Measurements from ENCODE around the gene MYO10.

- TF ChIP-seq CTCF (IDR thresholded peaks at IDR 0.05; ENCODE audit: borderline replicate concordance, extremely low read depth, low read length, poor library complexity, severe bottlenecking) (no peak), EZH2 (IDR thresholded peaks at IDR 0.05; ENCODE audit: borderline replicate concordance, low read depth, low read length, severe bottlenecking) (no peak)
Observed at GRCh38 chr5:16809010-16809394, 127.1 kb downstream of the MYO10 start.
